GM18505 (cell line): ENCODE data around the gene C2orf76.
A peak's percentile ranks its signal among the peaks of the same experiment; 100 is the strongest.

Experiments used
- ATAC-seq: cut with Tn5 transposase; IDR thresholded peaks from one replicate; pipeline ENCODE4 v1.9.1; 2021; ENCODE audit not compliant: unreplicated experiment
- POLR2A ChIP-seq: IDR thresholded peaks from 4 replicates; pipeline ENCODE4 v1.6.1; 2011; ENCODE audit warnings: borderline replicate concordance; ENCODE audit not compliant: insufficient read depth, insufficient read length; ENCODE audit errors: extremely low read depth

C2orf76 gene

DNA sequence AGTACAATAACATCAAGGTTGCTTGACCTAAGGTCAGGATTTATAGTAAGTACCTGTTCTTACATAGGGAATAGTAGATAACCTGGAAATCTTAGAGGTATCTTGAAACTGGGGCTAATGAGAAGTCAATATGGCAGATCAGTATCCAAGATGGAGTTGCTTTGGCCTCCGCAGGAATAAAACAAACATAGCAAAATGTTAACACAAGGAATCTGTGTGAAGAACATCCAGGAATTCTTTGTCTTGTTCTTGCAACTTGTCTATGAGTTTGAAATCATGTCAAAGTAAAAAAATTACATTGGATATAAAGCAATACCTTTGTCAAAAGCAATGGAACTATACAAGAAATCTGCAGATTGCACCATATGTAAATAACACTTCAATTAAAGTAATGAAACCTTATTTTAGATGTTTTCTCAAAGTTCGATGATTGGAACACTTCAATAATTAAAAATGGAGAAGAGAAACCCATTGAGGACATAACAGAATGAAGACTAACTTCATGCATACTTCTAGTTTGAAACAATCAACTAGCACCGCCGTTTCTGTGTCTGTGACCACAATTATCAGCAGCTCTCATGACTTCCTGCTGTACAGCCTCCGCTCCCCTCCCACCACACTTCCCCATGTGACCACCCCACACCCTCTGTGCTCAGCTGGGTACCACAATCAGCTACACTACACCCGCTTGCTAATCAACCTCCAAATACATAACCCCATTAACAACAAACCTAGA, 27.6 kb downstream of the C2orf76 start:
- peak; percentile 100 for ATAC-seq
- TF ChIP-seq POLR2A, result peak; percentile 29

DNA sequence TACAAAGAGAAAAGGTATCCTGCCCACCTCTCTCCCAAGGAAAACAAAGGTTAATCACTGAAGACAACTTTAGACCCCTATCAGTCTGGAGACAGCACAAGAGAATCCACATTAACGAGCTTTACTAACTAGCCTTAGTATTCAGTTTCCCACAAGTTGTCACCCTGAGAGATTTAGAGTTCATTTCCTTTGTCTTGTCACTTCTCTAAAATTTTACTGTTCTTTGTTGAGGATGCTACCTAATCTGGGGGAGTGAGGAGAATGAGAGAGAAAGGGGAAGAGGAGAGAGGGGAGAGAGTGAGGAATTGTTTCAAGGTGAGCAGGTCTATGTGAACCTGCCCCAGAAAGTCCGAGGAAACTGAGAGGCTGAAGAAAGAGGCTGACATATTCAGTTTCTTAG, 28.4 kb downstream of the C2orf76 start:
- ATAC-seq, result no peak
- TF ChIP-seq POLR2A, result no peak

DNA sequence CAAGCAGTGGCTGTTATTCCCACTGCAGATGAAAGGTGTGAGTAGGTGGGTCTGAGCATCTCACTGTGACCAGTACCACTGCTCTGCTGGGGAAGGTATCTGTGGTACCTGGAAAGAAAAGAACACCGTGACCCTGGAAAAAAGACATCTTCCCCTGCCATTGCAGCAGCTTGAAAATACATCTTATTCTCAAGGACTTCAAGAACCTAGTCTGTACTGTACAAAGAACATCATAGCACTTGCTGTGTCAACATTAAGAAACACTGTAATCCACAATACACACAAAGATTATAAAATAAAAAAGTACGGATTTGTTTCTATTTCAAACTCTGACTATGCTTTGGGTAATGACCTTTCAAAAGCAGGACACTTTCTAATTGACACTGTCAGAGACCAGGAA, 28.9 kb downstream of the C2orf76 start:
- no peak for TF ChIP-seq POLR2A
- ATAC-seq, result no peak

DNA sequence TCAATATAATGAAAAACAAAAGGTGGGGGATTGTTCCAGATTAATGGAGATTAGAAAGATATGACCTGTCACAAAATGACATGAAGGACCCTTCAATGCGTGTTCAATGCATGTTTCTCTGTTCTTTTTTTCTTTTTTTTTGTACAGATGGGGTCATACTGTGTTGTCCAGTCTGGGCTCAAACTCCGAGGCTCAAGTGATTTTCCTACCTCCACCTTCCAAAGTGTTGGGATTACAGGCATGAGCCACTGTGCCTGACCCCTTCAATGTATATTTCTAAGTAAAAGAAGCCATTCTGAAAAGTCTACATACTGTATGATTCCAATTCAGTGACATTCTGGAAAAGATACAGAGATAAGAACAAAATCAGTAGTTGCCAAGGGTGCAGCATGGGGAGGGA, 32.8 kb downstream of the C2orf76 start:
- TF ChIP-seq POLR2A, result no peak
- ATAC-seq, result no peak

DNA sequence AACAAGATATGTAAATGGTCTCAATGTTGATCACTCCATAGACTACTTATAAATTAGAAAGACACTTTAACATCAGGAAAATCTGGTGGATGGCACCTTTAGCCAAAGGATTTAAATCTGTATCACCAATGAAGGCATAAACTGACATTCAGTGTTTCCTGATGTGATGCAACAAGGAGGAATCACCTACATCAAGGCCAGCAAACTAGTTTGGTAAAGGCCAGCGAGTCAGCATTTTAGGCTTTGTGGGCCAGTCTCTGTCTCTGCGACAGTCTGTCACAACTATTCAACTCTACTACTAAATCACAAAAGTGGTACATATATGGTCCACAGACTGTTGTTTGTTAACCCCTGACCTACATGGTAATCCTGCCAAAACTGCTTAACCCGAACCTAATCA, 33.3 kb downstream of the C2orf76 start:
- no peak for ATAC-seq
- no peak for TF ChIP-seq POLR2A

DNA sequence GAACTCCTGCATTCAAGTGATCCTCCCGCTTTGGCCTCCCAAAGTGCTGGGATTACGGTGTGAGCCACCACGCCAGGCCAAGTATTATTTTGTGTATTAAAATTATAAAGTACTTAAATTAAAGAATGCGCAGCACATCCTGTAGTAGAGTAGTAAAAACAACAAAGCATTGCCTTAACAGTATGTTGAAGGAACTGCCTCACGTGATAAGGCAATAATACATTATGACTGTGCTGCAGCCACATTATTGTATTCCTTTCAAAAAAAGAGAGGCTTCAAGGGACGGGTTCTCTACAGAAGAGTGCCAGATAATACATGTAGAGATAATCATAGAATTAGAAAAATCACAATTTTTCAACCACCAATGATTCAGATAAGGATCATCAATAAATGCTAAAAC, 33.7 kb downstream of the C2orf76 start:
- TF ChIP-seq POLR2A, result no peak

DNA sequence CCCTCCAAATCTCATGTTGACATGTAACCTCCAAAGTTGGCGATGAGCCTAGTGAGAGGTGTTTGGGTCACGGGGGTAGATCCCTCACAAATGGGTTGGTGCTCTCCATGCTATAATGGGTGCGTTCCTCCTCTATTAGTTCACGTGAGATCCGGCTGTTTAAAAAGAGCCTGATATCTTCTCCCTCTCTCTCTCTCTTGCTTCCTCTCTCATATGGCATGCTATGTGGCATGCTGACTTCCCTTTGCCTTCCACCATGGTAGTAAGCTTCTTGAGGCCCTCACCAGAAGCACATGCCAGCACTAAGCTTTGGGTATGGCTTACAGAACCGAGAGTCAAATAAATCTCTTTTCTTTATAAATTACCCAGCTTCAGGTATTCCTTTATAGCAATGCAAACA, 39.2 kb downstream of the C2orf76 start:
- no peak for TF ChIP-seq POLR2A
- ATAC-seq, result no peak

More for the DNA sequence above, 33.7 kb downstream of the C2orf76 start:
- ATAC-seq, result no peak

DNA sequence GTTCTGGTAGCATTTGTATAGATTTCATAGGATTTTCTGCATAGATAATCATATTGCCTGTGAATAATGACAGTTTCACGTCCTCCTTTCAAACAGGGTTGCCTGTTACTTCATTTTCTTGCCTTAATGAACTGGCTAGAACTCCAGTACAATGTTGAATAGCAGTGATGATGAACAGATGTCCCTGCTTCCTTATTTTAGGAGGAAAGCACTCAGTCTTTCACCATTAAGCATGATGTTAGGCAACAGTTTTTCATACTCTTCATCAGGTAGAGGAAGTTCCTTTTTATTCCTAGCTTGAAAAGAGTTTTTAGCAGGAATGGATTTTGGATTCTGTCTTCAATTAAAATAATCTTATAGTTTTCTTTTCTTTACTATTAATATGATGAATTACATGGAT, 39.7 kb downstream of the C2orf76 start:
- no peak for ATAC-seq

DNA sequence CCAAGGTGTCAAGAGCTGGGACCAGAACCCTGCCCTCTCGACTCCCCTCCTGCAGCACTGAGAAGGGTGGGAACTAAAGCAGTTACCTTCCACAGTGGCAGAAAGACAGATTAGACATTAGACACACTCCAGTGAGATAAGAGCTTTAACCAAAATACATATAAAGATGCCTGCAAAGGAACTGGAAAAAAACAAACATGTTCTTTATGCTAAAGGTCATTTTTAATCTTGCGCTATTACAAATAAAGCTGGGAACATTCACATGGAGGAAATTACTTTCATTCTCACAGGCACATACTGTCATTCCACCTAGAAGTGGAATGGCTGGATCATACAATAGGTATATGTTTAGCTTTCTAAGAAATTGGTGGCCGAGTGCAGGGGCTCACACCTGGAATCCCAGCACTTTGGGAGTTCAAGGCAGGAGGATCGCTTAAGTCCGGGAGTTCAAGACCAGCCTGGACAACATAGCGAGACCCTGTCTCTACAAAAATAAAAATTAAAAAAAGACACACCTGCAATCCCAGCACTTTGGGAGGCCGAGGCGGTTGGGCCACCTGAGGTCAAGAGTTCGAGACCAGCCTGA, 41.9 kb downstream of the C2orf76 start:
- TF ChIP-seq POLR2A, result no peak
- no peak for ATAC-seq

More for the DNA sequence above, 39.7 kb downstream of the C2orf76 start:
- TF ChIP-seq POLR2A, result no peak

DNA sequence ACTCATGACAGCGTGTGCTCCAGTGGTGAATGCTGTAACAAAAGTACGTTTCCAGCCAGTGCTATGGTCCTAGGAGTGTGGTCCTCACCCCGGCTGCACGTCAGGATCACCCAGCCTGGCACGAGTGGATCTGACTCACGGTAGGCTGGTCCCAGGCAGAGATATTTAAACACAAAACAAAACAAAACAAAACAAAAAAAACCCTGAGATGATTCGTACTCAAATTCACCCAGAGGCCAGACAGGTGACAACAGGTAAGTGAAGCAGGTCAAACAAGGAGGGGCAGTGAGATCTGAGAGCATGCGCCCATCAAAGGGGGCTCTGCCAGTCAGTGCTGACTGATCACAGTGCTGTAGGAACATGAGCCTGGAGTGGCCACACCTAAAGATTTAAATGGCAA, 43.2 kb downstream of the C2orf76 start:
- ATAC-seq, result no peak
- no peak for TF ChIP-seq POLR2A

DNA sequence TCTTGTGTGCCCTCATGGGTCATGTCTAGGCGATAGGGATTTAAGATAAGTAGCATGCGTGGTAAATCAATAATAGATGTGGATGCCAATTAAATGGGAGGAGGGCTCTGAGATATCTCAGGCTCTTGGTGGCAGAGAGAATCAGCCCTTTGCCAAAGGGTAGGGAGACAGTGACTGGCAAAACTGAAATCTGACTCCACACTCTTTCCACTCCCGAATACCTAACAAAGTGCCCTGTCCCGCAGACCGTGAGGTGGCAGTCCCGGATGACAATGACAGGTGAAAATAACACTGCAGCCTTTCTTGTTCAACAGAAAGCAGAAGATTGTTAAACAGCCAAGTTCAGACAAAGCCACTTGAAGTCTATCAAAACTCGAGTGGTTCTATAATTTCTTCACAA, 47.0 kb downstream of the C2orf76 start:
- no peak for ATAC-seq
- no peak for TF ChIP-seq POLR2A

DNA sequence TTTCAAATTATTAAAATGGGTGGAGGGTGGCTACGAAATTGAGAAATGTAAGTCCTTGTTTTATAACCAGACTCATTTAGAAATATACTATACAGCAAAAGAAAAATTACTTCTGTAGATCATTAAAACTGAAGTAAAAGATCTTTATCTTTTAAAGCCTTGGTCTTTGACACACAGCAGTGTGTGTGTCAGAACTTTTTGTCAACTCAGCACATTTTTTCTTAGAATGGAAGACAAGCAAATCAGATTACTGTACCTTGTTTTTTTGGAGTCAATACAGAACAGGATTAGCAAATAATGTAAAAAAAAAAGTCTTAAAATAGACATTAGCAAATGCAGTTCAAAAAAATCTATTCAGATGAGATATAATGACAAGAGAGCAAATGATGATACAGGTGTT, 49.1 kb downstream of the C2orf76 start:
- ATAC-seq, result no peak
- TF ChIP-seq POLR2A, result no peak

DNA sequence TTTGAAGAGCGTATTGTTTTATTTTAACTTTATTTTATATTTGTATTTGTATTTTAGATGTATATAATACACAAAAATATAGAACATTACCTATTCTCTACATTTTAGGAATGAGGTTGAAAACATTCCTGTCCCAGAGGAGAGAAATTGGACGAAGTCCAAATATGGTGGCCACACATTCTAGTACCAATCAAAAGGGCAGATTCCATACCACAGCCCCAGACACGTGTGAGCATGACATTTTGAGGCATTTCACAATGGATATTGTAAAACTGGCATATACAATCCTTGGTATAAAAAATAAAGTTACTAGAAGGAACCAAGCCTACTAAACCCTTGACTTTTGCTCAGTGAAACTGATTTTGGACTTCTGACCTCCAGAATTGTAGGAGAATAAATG, 50.6 kb downstream of the C2orf76 start:
- no peak for ATAC-seq
- no peak for TF ChIP-seq POLR2A

DNA sequence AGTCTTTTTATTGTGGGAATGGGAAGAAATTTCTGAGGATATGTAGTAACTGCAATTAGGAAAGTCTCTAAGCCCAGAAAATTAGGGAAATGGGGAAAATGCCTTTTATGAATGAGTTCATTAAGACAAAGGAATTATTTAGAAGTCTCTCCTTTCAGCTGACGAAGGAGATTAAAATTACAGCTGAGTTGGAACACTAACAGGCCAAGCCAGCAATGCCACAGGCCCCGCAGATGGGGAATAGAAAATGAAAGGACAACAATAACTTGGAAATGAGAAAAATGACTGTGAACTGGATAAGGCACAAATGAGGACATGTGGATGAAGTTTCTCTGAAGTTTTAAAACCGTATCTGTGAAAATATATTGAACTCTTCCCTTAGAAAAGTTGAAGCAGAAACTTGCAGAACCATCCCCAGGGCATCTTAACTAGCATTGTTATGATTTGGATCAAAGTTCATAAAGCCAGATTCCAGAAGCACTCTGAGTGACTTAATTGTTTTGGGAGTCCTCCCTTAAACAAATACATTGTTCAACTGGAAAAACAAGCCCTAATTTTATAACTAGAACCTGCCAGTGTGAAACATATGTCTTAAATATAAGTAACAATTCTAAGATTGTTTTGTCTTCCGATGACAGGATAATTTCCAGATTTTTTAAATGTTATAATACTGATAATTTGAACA, 51.3 kb downstream of the C2orf76 start:
- no peak for ATAC-seq
- no peak for TF ChIP-seq POLR2A
